ENCODE measurements around the gene OTOL1. TPM values are rescaled to one million over a fixed set of nuclear protein-coding genes. Genes with fewer than 3 reads are reported as not detected.

The OTOL1 gene
- total RNA-seq (2014; rRNA removed; shearing (Covaris generic)) (not detected in 2 replicates), polyA plus RNA-seq (2016; fragmentation: Nextera tagmentation; extraction: Ambion mirVana) (not detected in 2 replicates)

DNA sequence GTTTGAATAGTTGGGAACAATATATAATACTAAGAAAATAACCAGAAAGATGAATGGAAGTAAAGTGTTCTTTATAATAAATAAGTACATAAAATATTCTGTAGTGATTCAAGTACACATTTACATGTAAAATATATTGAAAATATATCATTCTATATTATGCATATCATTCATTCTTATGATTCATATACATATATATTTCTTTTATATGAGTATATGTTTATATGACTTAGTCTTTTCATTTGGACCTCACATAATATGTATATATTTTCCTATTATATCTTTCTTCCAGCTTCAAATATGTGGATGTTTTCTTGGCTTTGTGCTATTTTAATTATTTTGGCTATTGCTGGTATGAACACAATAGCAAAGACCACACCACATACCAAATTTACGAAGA, at the start of gene OTOL1:
Gene OTOL1 (plus strand): TSS at position 301 of the 400 bp plus-strand sequence. CDS start 0 bp downstream, at position 301.
- Histone ChIP-seq H3K4me2 (ENCODE audit: unreplicated experiment) (no peak within 1 kb of the TSS), H3K79me2 (ENCODE audit: insufficient read depth) (no peaks in the 10 kb centered on the region), H4K20me1 (ENCODE audit: insufficient read depth) (no peaks in the 10 kb centered on the region), H3K4me1 (ENCODE audit: insufficient read depth) (no peaks in the 10 kb centered on the region), H3K9me3 (ENCODE audit: low read depth) (no peaks in the 10 kb centered on the region), H3K27ac (no peak within 1 kb of the TSS), H3K9ac (no peak within 1 kb of the TSS), H3K27me3 (replicated peaks; ENCODE audit: insufficient read depth) (no peaks in the 10 kb centered on the region), H3K36me3 (ENCODE audit: low read depth) (no peaks in the 10 kb centered on the region), H2AFZ (no peak within 1 kb of the TSS), H3F3A (ENCODE audit: insufficient read depth) (no peaks in the 10 kb centered on the region), H3K4me3 (no peak within 1 kb of the TSS), H3K9me2 (ENCODE audit: insufficient read depth) (no peaks in the 10 kb centered on the region)
- TF ChIP-seq EZH2 (IDR thresholded peaks at IDR 0.05; ENCODE audit: insufficient read depth, poor library complexity, severe bottlenecking) (no peak), EZH2phosphoT487 (IDR thresholded peaks at IDR 0.05; ENCODE audit: insufficient read depth, low read depth) (no peak)
- no peak for DNase-seq
- 0 to 7% methylated on average over 1 of the region's 1 CpG for WGBS, 2 experiments (ENCODE audit: low coverage in 1 of 2, low lambda C conversion rate in 2 of 2, missing lambda C conversion rate in 2 of 2)
- in situ Hi-C loops (cut with MboI) = no loop called here

DNA sequence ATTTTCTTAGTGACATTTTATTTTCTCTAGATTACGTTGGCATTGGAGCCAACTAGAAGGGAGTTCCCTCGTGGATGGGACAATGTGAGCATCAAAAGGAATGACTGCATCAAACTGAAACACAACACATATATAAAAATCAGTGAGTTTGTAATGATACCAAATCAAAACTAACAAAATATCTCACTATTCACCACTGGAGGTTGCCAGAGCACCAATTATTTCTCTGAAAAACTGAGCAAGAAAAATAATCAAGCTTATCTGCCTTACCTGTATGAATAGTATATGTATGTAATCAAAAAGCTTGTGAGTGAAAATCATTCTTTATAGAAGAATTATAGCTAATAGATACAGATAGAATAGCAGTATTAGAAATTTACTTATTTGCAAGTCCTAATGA, 46.8 kb upstream of the OTOL1 start:
- Histone ChIP-seq H3K9me2 (ENCODE audit: insufficient read depth) (no peaks in the 10 kb centered on the region), H3K4me1 (ENCODE audit: insufficient read depth) (no peaks in the 10 kb centered on the region), H4K20me1 (ENCODE audit: insufficient read depth) (no peaks in the 10 kb centered on the region), H3F3A (ENCODE audit: insufficient read depth) (no peaks in the 10 kb centered on the region), H3K4me2 (ENCODE audit: unreplicated experiment) (no peak overlapping the region), H3K36me3 (ENCODE audit: low read depth) (no peaks in the 10 kb centered on the region), H2AFZ (no peak overlapping the region), H3K4me3 (no peak overlapping the region), H3K27me3 (replicated peaks; ENCODE audit: insufficient read depth) (no peaks in the 10 kb centered on the region), H3K27ac (no peak overlapping the region), H3K9me3 (ENCODE audit: low read depth) (no peaks in the 10 kb centered on the region), H3K79me2 (ENCODE audit: insufficient read depth) (no peaks in the 10 kb centered on the region), H3K9ac (no peak overlapping the region)
- DNase-seq = no peak
- in situ Hi-C loops (cut with MboI) = no loop called here
- WGBS, 2 experiments (ENCODE audit: low coverage in 1 of 2, low lambda C conversion rate in 2 of 2, missing lambda C conversion rate in 2 of 2) = 3 to 5% methylated on average over 2 of the region's 2 CpGs
- no peak for TF ChIP-seq EZH2phosphoT487 (IDR thresholded peaks at IDR 0.05; ENCODE audit: insufficient read depth, low read depth)
- no peak for TF ChIP-seq EZH2 (IDR thresholded peaks at IDR 0.05; ENCODE audit: insufficient read depth, poor library complexity, severe bottlenecking)

DNA sequence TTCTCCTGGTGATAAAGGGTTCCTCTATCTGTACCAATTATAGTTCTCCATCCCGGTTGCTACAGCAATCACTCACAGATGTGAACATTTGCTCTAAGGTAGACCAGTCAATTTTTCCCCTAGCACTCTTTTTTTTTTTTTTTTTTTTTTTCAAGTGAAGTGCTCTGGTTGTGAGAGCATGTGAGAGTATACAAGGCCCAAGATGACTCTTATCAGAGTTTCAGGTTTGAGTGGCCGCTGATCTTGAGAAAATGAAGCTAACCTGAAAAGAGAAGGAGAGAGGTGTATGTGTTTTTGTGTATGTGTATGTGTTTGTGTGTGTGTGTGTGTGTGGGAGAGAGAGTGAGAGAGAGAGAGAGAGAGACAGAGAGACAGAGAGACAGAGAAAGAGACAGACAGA, 44.4 kb upstream of the OTOL1 start:
- H3K27ac ChIP-seq = no peak overlapping the region
- H3K4me2 ChIP-seq (ENCODE audit: unreplicated experiment) = no peak overlapping the region
- 41 to 54% methylated on average over 2 of the region's 2 CpGs for WGBS, 2 experiments (ENCODE audit: low coverage in 1 of 2, low lambda C conversion rate in 2 of 2, missing lambda C conversion rate in 2 of 2)
- H3K27me3 ChIP-seq (replicated peaks; ENCODE audit: insufficient read depth) = no peaks in the 10 kb centered on the region
- H3K79me2 ChIP-seq (ENCODE audit: insufficient read depth) = no peaks in the 10 kb centered on the region
- TF ChIP-seq EZH2 (IDR thresholded peaks at IDR 0.05; ENCODE audit: insufficient read depth, poor library complexity, severe bottlenecking) = no peak
- TF ChIP-seq EZH2phosphoT487 (IDR thresholded peaks at IDR 0.05; ENCODE audit: insufficient read depth, low read depth) = no peak
- no peaks in the 10 kb centered on the region for H3K4me1 ChIP-seq (ENCODE audit: insufficient read depth)
- no peak overlapping the region for H3K9ac ChIP-seq
- H3F3A ChIP-seq (ENCODE audit: insufficient read depth) = no peaks in the 10 kb centered on the region
- in situ Hi-C loops (cut with MboI) = no loop called here
- no peaks in the 10 kb centered on the region for H3K9me3 ChIP-seq (ENCODE audit: low read depth)
- no peaks in the 10 kb centered on the region for H4K20me1 ChIP-seq (ENCODE audit: insufficient read depth)
- DNase-seq = no peak
- H3K4me3 ChIP-seq = no peak overlapping the region
- no peaks in the 10 kb centered on the region for H3K9me2 ChIP-seq (ENCODE audit: insufficient read depth)
- no peaks in the 10 kb centered on the region for H3K36me3 ChIP-seq (ENCODE audit: low read depth)
- no peak overlapping the region for H2AFZ ChIP-seq

DNA sequence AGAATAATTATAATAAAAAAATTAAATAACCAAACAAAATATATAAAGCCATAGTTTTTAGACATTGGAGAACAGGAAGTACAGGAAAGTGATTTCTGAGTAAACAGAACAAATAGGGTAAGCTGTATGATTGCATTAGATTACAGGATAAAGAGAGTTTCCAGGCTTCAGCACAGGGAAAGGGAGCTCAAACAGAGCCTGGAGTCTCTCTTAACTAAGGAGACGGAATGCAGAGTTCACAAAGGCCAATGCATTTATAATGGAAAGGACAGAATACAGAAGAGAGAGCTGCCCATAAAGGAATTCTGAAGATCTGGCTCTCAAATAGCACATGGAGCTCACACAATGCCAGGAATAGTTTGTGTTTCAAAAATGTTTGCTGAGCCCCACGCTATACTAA, 42.0 kb upstream of the OTOL1 start:
- Histone ChIP-seq H3K4me1 (ENCODE audit: insufficient read depth) (no peaks in the 10 kb centered on the region), H2AFZ (no peak overlapping the region), H3K36me3 (ENCODE audit: low read depth) (no peaks in the 10 kb centered on the region), H3K4me2 (ENCODE audit: unreplicated experiment) (no peak overlapping the region), H3K9ac (no peak overlapping the region), H3K4me3 (no peak overlapping the region), H3K9me2 (ENCODE audit: insufficient read depth) (no peaks in the 10 kb centered on the region), H3K79me2 (ENCODE audit: insufficient read depth) (no peaks in the 10 kb centered on the region), H4K20me1 (ENCODE audit: insufficient read depth) (no peaks in the 10 kb centered on the region), H3K27ac (no peak overlapping the region), H3K27me3 (replicated peaks; ENCODE audit: insufficient read depth) (no peaks in the 10 kb centered on the region), H3K9me3 (ENCODE audit: low read depth) (no peaks in the 10 kb centered on the region), H3F3A (ENCODE audit: insufficient read depth) (no peaks in the 10 kb centered on the region)
- in situ Hi-C loops (cut with MboI) = no loop called here
- 16 to 23% methylated on average over 2 of the region's 2 CpGs for WGBS, 2 experiments (ENCODE audit: low coverage in 1 of 2, low lambda C conversion rate in 2 of 2, missing lambda C conversion rate in 2 of 2)
- TF ChIP-seq EZH2 (IDR thresholded peaks at IDR 0.05; ENCODE audit: insufficient read depth, poor library complexity, severe bottlenecking) = no peak
- TF ChIP-seq EZH2phosphoT487 (IDR thresholded peaks at IDR 0.05; ENCODE audit: insufficient read depth, low read depth) = no peak
- DNase-seq = no peak

DNA sequence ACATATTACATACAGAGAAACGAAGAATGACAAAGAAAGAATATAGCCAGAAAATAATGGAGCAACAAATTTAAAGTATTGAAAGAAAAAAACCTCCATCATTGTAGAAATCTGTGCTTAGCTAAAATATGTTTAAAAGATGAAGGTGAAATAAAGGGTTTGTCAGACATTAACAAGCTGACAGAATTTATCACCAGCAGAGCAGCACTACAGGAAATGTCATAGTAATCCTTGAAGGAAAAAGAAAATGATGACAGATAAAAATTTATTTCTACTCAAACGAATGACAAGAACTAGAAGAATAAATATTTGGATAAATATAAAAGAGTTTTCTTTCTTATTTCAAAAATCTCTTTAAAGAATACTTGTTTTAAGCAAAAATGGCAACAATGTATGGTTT, 40.6 kb upstream of the OTOL1 start:
- H3K27ac ChIP-seq = no peak overlapping the region
- no peaks in the 10 kb centered on the region for H3K79me2 ChIP-seq (ENCODE audit: insufficient read depth)
- DNase-seq = no peak
- 9 to 13% methylated on average over 2 of the region's 2 CpGs for WGBS, 2 experiments (ENCODE audit: low coverage in 1 of 2, low lambda C conversion rate in 2 of 2, missing lambda C conversion rate in 2 of 2)
- H3K36me3 ChIP-seq (ENCODE audit: low read depth) = no peaks in the 10 kb centered on the region
- no peaks in the 10 kb centered on the region for H3K27me3 ChIP-seq (replicated peaks; ENCODE audit: insufficient read depth)
- no peaks in the 10 kb centered on the region for H4K20me1 ChIP-seq (ENCODE audit: insufficient read depth)
- TF ChIP-seq EZH2phosphoT487 (IDR thresholded peaks at IDR 0.05; ENCODE audit: insufficient read depth, low read depth) = no peak
- TF ChIP-seq EZH2 (IDR thresholded peaks at IDR 0.05; ENCODE audit: insufficient read depth, poor library complexity, severe bottlenecking) = no peak
- H3K4me2 ChIP-seq (ENCODE audit: unreplicated experiment) = no peak overlapping the region
- H3F3A ChIP-seq (ENCODE audit: insufficient read depth) = no peaks in the 10 kb centered on the region
- no peak overlapping the region for H3K9ac ChIP-seq
- in situ Hi-C loops (cut with MboI) = no loop called here
- H3K4me3 ChIP-seq = no peak overlapping the region
- H3K4me1 ChIP-seq (ENCODE audit: insufficient read depth) = no peaks in the 10 kb centered on the region
- no peaks in the 10 kb centered on the region for H3K9me3 ChIP-seq (ENCODE audit: low read depth)
- no peak overlapping the region for H2AFZ ChIP-seq
- H3K9me2 ChIP-seq (ENCODE audit: insufficient read depth) = no peaks in the 10 kb centered on the region

Data from GM23248 (cell line).